Endometrial microvascular endothelial cells (primary cell): Measurements from ENCODE around the gene SSH2. TPM values are rescaled to one million over a fixed set of nuclear protein-coding genes. Genes with fewer than 3 reads are reported as not detected.
"Not testable (repeated sequence)": the region's sequence is repeated elsewhere in the genome, so short reads cannot be mapped to it uniquely, and the experiment has no call there.

Source experiments
- in situ Hi-C: cut with HindIII; loops from 2 replicates; pipeline ENCODE4 v1.10.0; 2017; ENCODE audit warnings: low sequenced_read_pairs, low pct_unique_long_range_greater_than_20kb; ENCODE audit errors: inconsistent ontology term
- total RNA-seq: library from RNA; depleted of rRNA; stranded (reverse); fragments of >200 nt; gene quantifications from one replicate; pipeline ENCODE4 v1.2.3, GENCODE V29; 2015; ENCODE audit errors: inconsistent ontology term

The SSH2 gene
- total RNA-seq, 1 donor from 2014 or later: 32.8 TPM

GRCh38 chr17:29802246-29802645 is 127.8 kb downstream of the SSH2 start:
- in situ Hi-C loops: no loop called here

- in situ Hi-C loops: no loop called here
Measured at GRCh38 chr17:29800457-29800856, 129.6 kb downstream of the SSH2 start.

GRCh38 chr17:29796652-29797051 is 133.4 kb downstream of the SSH2 start:
- in situ Hi-C loops: no loop called here

- in situ Hi-C loops: no loop called here
Measured at GRCh38 chr17:29793501-29793900, 136.5 kb downstream of the SSH2 start.

- in situ Hi-C loops: no loop called here
Measured at GRCh38 chr17:29791336-29792080, 138.5 kb downstream of the SSH2 start.

- in situ Hi-C loops: no loop called here
Measured at GRCh38 chr17:29789196-29790170, 140.5 kb downstream of the SSH2 start.

GRCh38 chr17:29787995-29788394 is 142.0 kb downstream of the SSH2 start:
- in situ Hi-C loops: no loop called here

GRCh38 chr17:29782917-29783316 is 147.1 kb downstream of the SSH2 start:
- in situ Hi-C loops: no loop called here

GRCh38 chr17:29779812-29780190 is 150.2 kb downstream of the SSH2 start:
- in situ Hi-C loops: not testable (repeated sequence)

GRCh38 chr17:29778956-29779811 is 150.8 kb downstream of the SSH2 start:
- in situ Hi-C loops: no loop called here

GRCh38 chr17:29777663-29778062 is 152.4 kb downstream of the SSH2 start:
- in situ Hi-C loops: no loop called here

- in situ Hi-C loops: no loop called here
Measured at GRCh38 chr17:29776026-29776425, 154.0 kb downstream of the SSH2 start.

GRCh38 chr17:29772981-29773380 is 157.0 kb downstream of the SSH2 start:
- in situ Hi-C loops: no loop called here

- in situ Hi-C loops: no loop called here
Measured at GRCh38 chr17:29771546-29771945, 158.5 kb downstream of the SSH2 start.

GRCh38 chr17:29769225-29769624 is 160.8 kb downstream of the SSH2 start:
- in situ Hi-C loops: no loop called here

GRCh38 chr17:29766796-29767327 is 163.2 kb downstream of the SSH2 start:
- in situ Hi-C loops: no loop called here

GRCh38 chr17:29764748-29765147 is 165.3 kb downstream of the SSH2 start:
- in situ Hi-C loops: no loop called here

- in situ Hi-C loops: no loop called here
Measured at GRCh38 chr17:29764217-29764616, 165.8 kb downstream of the SSH2 start.

- in situ Hi-C loops: no loop called here
Measured at GRCh38 chr17:29763273-29763672, 166.8 kb downstream of the SSH2 start.
